Measurements from ENCODE around the gene SIX3. TPM values are rescaled to one million over a fixed set of nuclear protein-coding genes. Genes with fewer than 3 reads are reported as not detected.
A peak's percentile ranks its signal among the peaks of the same experiment; 100 is the strongest.

SIX3 gene
- total and polyA plus RNA-seq, 2 experiments from 2014 or later = not detected

DNA sequence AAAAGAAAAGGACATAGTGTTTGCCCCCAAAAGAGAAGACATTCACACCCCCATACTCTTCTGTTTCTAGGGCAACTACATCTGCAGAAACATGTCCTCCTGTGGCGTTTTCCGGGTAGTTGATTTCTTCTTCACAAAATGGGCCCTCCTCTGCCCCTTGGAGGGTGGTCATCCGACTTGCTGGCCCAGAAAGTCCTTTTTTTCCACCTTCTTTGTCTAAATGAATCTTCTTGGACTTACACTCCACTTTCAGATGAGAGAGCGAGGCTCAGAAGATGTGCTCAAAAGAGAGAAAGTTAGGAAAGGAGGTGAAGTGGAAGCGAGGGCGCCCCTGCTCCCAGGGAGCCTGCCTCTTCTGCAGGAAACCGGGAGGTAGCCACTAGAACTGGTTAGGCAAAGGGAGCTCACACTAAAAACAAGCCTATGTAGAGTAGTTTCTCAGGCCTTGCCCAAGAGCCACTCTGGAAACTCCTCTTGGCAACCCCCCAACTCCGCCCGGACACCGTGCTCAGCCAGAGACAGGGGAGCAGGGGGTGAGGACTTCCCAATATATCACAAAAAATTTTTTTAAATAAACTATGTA lies 10.2 kb upstream of the SIX3 start:
- no peaks in the 10 kb centered on the region for H4K20me1 ChIP-seq (ENCODE audit: insufficient read depth)
- no peaks in the 10 kb centered on the region for H3K9me2 ChIP-seq (ENCODE audit: insufficient read depth)
- peaks cover 4% of the 10 kb centered on the region; the same call in 1 of the 2 replicates for H3K4me1 ChIP-seq (ENCODE audit: insufficient read depth)
- H3K27me3 ChIP-seq (replicated peaks; ENCODE audit: insufficient read depth) = peaks cover 96% of the 10 kb centered on the region
- H3K4me3 ChIP-seq = no peak overlapping the region
- WGBS, 2 experiments (ENCODE audit: low coverage in 1 of 2, low lambda C conversion rate in 2 of 2, missing lambda C conversion rate in 2 of 2) = 81 to 82% methylated on average over 10 of the region's 10 CpGs
- no peaks in the 10 kb centered on the region for H3F3A ChIP-seq (ENCODE audit: insufficient read depth)
- H3K27ac ChIP-seq = no peak overlapping the region
- H2AFZ ChIP-seq = no peak overlapping the region
- H3K4me2 ChIP-seq (ENCODE audit: unreplicated experiment) = no peak overlapping the region
- no peak for DNase-seq
- TF ChIP-seq EZH2 (IDR thresholded peaks at IDR 0.05; ENCODE audit: insufficient read depth, poor library complexity, severe bottlenecking) (no peak), EZH2phosphoT487 (IDR thresholded peaks at IDR 0.05; ENCODE audit: insufficient read depth, low read depth) (no peak)
- H3K9ac ChIP-seq = no peak overlapping the region
- in situ Hi-C loops (cut with MboI) = no loop called here
- H3K9me3 ChIP-seq (ENCODE audit: low read depth) = no peaks in the 10 kb centered on the region
- H3K79me2 ChIP-seq (ENCODE audit: insufficient read depth) = no peaks in the 10 kb centered on the region
- no peaks in the 10 kb centered on the region for H3K36me3 ChIP-seq (ENCODE audit: low read depth)

GRCh38 chr2:44932079-44932478 lies 9.4 kb upstream of the SIX3 start:
- WGBS, 2 experiments (ENCODE audit: low coverage in 1 of 2, low lambda C conversion rate in 2 of 2, missing lambda C conversion rate in 2 of 2) = 59 to 60% methylated on average over 12 of the region's 12 CpGs
- no peak for TF ChIP-seq EZH2 (IDR thresholded peaks at IDR 0.05; ENCODE audit: insufficient read depth, poor library complexity, severe bottlenecking)
- no peak for TF ChIP-seq EZH2phosphoT487 (IDR thresholded peaks at IDR 0.05; ENCODE audit: insufficient read depth, low read depth)
- in situ Hi-C loops (cut with MboI) = no loop called here
- H3F3A ChIP-seq (ENCODE audit: insufficient read depth) = no peaks in the 10 kb centered on the region
- H4K20me1 ChIP-seq (ENCODE audit: insufficient read depth) = no peaks in the 10 kb centered on the region
- no peak overlapping the region for H3K27ac ChIP-seq
- H3K79me2 ChIP-seq (ENCODE audit: insufficient read depth) = no peaks in the 10 kb centered on the region
- peaks cover 96% of the 10 kb centered on the region for H3K27me3 ChIP-seq (replicated peaks; ENCODE audit: insufficient read depth)
- H3K4me3 ChIP-seq = no peak overlapping the region
- H3K9ac ChIP-seq = no peak overlapping the region
- H3K4me2 ChIP-seq (ENCODE audit: unreplicated experiment) = no peak overlapping the region
- H2AFZ ChIP-seq = no peak overlapping the region
- no peaks in the 10 kb centered on the region for H3K9me2 ChIP-seq (ENCODE audit: insufficient read depth)
- DNase-seq = no peak
- H3K4me1 ChIP-seq (ENCODE audit: insufficient read depth) = peaks cover 4% of the 10 kb centered on the region; the same call in 1 of the 2 replicates
- no peaks in the 10 kb centered on the region for H3K36me3 ChIP-seq (ENCODE audit: low read depth)
- H3K9me3 ChIP-seq (ENCODE audit: low read depth) = no peaks in the 10 kb centered on the region

DNA sequence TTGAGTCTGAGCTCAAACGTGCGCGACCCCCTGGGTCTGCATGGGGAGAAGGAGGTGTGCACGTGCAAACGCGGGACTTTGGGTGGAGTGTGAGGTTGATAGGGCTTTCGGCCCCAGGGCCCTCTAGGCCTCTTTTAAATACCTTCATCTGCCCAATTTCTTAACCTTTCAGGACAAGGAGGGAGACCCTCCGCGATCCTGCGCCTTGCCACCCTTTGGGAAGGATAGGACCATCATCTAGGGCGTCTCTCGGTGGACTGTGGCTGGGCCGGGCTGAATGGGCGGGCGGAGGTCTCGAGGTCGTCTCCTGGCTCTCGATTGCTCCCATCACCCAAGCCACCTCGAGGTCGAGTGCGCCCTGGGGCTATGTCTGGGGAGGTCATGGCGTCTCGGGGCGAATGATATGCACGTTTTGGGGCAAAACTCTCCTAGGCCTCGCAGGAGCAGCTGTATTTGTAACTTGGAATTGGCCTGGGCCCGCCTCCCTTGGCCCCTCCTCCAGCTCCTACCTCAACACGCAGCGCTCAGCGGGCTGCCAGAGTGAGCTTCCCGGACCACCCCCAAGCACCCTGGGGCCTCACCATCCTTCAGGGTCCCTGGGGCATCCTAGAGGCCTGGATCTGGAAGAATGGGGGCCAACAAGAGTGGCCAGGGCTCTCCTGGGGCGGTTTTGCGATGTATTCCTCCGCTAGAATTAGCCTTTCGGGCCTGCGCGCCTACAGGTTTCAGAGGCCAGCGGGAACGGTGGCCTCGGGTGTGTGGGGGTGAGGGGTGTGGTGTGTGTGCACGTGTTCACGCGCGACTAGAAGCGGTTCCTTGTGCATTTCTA lies 8.7 kb upstream of the SIX3 start:
- H3K4me2 ChIP-seq (ENCODE audit: unreplicated experiment) = no peak overlapping the region
- H3K4me3 ChIP-seq = no peak overlapping the region
- WGBS, 2 experiments (ENCODE audit: low coverage in 1 of 2, low lambda C conversion rate in 2 of 2, missing lambda C conversion rate in 2 of 2) = 8 to 10% methylated on average over 45 of the region's 45 CpGs
- no peaks in the 10 kb centered on the region for H3K79me2 ChIP-seq (ENCODE audit: insufficient read depth)
- H3F3A ChIP-seq (ENCODE audit: insufficient read depth) = no peaks in the 10 kb centered on the region
- TF ChIP-seq EZH2phosphoT487 (IDR thresholded peaks at IDR 0.05; ENCODE audit: insufficient read depth, low read depth) (0 out of 2 replicates have a peak, but pooled peaks have one; percentile 17), EZH2 (IDR thresholded peaks at IDR 0.05; ENCODE audit: insufficient read depth, poor library complexity, severe bottlenecking) (no peak)
- no peak overlapping the region for H3K27ac ChIP-seq
- no peak overlapping the region for H3K9ac ChIP-seq
- no peaks in the 10 kb centered on the region for H3K9me2 ChIP-seq (ENCODE audit: insufficient read depth)
- peaks cover 4% of the 10 kb centered on the region; the same call in 1 of the 2 replicates for H3K4me1 ChIP-seq (ENCODE audit: insufficient read depth)
- H2AFZ ChIP-seq = no peak overlapping the region
- peaks cover 96% of the 10 kb centered on the region for H3K27me3 ChIP-seq (replicated peaks; ENCODE audit: insufficient read depth)
- in situ Hi-C loops (cut with MboI) = no loop called here
- no peaks in the 10 kb centered on the region for H4K20me1 ChIP-seq (ENCODE audit: insufficient read depth)
- DNase-seq = no peak
- H3K9me3 ChIP-seq (ENCODE audit: low read depth) = no peaks in the 10 kb centered on the region
- H3K36me3 ChIP-seq (ENCODE audit: low read depth) = no peaks in the 10 kb centered on the region

DNA sequence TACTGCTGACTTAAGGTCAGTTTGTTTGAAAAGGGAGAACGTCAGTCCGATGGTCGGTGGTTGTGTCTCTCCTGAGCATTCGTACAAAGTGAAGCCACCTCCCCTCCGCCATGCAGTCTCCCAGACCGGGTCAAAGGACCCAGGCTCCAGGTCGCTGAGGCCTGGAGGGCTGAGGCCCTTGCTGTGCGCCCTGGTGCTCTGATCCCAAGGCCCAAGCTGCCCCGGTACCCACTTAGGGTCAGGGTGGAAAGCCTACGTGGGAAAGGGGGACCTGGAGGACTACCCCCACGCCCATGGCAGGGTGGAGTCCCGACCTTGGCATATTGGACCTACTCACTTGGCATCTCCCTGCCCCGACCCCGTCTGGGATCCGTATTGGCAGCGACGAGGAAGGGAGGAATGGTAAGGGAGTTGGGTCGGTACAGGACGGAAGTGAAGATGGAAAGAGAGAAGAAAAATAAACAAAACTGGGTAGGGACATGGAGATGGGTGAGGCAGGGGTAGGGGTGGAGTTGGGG lies 8.0 kb upstream of the SIX3 start:
- H2AFZ ChIP-seq = no peak overlapping the region
- no peak for DNase-seq
- H3K4me2 ChIP-seq (ENCODE audit: unreplicated experiment) = no peak overlapping the region
- TF ChIP-seq EZH2phosphoT487 (IDR thresholded peaks at IDR 0.05; ENCODE audit: insufficient read depth, low read depth) (0 out of 2 replicates have a peak, but pooled peaks have one; percentile 32), EZH2 (IDR thresholded peaks at IDR 0.05; ENCODE audit: insufficient read depth, poor library complexity, severe bottlenecking) (no peak)
- H3K4me3 ChIP-seq = no peak overlapping the region
- H3K27ac ChIP-seq = no peak overlapping the region
- in situ Hi-C loops (cut with MboI) = no loop called here
- peaks cover 96% of the 10 kb centered on the region for H3K27me3 ChIP-seq (replicated peaks; ENCODE audit: insufficient read depth)
- no peaks in the 10 kb centered on the region for H3F3A ChIP-seq (ENCODE audit: insufficient read depth)
- H3K79me2 ChIP-seq (ENCODE audit: insufficient read depth) = no peaks in the 10 kb centered on the region
- H3K9ac ChIP-seq = no peak overlapping the region
- no peaks in the 10 kb centered on the region for H3K36me3 ChIP-seq (ENCODE audit: low read depth)
- peaks cover 4% of the 10 kb centered on the region; the same call in 1 of the 2 replicates for H3K4me1 ChIP-seq (ENCODE audit: insufficient read depth)
- 4 to 6% methylated on average over 19 of the region's 19 CpGs for WGBS, 2 experiments (ENCODE audit: low coverage in 1 of 2, low lambda C conversion rate in 2 of 2, missing lambda C conversion rate in 2 of 2)
- H3K9me3 ChIP-seq (ENCODE audit: low read depth) = no peaks in the 10 kb centered on the region
- no peaks in the 10 kb centered on the region for H4K20me1 ChIP-seq (ENCODE audit: insufficient read depth)
- no peaks in the 10 kb centered on the region for H3K9me2 ChIP-seq (ENCODE audit: insufficient read depth)

Measured in GM23248 (cell line).